ENCODE data around the gene IPCEF1. TPM values are rescaled to one million over a fixed set of nuclear protein-coding genes. Genes with fewer than 3 reads are reported as not detected.

The IPCEF1 gene
- polyA plus RNA-seq, 1 experiment = 0.35 TPM

DNA sequence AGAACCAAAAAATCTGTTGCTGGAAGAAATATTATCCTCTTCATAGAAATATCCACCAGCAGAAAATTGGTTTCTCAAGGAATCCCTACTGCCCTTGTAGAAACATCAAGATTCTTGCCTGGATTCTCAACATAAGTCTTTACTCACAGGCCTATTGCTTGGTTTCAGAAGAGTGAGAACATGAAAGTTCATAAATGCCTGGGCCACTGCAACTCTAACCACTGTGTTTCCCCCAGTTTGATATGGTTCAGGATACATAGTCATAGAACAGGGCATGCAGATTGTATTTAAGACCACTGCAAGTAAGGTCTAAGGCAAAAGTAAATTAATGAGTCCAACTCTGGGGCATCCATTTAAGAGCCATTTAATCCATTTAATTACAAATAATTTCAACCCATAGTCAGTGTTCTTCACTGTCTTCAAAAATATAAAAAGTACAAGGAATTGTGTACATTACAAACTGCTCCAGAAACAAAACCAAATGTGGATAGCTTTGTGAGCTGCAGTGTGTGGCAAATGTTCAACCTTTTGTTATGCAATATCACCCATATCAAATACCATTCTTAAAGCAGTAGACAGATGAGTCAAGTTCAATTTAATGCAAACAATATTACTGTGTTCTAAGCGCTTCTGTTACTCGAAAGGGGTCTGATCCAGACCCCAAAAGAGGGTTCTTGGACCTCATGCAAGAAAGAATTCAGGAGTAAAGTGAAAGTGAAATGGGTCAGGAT, 234.2 kb downstream of the IPCEF1 start:
- Histone ChIP-seq H3K9me3 (ENCODE audit: control insufficient read depth, insufficient read depth, low read length) (no peaks in the 10 kb centered on the region), H3K4me3 (ENCODE audit: low read depth, low read length) (no peak overlapping the region), H3K27ac (ENCODE audit: low read depth, low read length) (no peak overlapping the region), H3K27me3 (ENCODE audit: control insufficient read depth, insufficient read depth, low read length) (no peaks in the 10 kb centered on the region)
- no peak for DNase-seq (ENCODE audit: low read depth, low spot score)
- TF ChIP-seq CTCF (IDR thresholded peaks at IDR 0.05; ENCODE audit: low read depth, low read length) = no peak
- ChIA-PET POLR2A (no interaction called here), CTCF (interaction anchor here (0.5 kb wide), 1 partner anchor 543 kb away, joined by 3 read pairs; no protein-coding TSS in a partner anchor)

DNA sequence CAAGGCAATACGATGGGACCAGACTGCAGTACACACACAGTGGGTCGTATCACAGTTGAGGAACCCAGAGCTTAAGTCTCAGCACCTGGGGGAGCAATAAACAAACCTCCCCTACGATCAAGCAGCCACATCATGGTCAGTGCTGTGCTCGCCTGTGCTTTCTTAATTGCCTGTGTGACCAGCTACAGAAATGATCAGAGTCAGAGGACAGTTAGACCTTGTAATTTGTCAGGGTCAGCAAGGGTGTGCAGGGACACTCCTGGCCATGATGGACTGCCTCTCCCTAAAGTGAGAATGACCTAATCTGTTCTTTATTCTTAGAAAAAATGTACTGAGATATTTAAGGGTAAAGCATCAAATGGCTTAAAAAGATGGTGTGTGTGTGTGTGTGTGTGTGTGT, 239.1 kb downstream of the IPCEF1 start:
- H3K9me3 ChIP-seq (ENCODE audit: control insufficient read depth, insufficient read depth, low read length) = no peaks in the 10 kb centered on the region
- ChIA-PET CTCF (no interaction called here), POLR2A (no interaction called here)
- no peak for TF ChIP-seq CTCF (IDR thresholded peaks at IDR 0.05; ENCODE audit: low read depth, low read length)
- no peak overlapping the region for H3K27ac ChIP-seq (ENCODE audit: low read depth, low read length)
- no peak for DNase-seq (ENCODE audit: low read depth, low spot score)
- H3K4me3 ChIP-seq (ENCODE audit: low read depth, low read length) = no peak overlapping the region
- no peaks in the 10 kb centered on the region for H3K27me3 ChIP-seq (ENCODE audit: control insufficient read depth, insufficient read depth, low read length)

DNA sequence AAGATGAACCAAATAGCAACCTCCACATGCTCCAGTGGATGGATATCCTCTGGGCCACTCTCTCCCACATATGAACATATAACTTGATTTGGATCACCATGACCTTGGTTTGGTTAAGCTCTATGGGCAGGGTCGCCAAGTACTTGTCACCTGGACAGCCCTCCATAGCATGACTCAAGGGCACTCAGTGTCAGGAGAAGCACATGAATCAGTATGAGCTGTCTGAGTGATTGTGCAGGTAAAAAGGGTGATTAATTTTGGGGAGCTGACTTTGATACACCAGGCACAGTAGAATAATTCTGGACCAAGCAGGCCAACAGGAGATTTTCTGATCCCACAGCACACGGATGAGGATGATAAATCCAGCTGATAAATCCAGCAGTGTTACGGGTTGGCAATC, 243.2 kb downstream of the IPCEF1 start:
- POLR2A ChIA-PET = no interaction called here
- CTCF ChIA-PET = no interaction called here
- no peaks in the 10 kb centered on the region for H3K27me3 ChIP-seq (ENCODE audit: control insufficient read depth, insufficient read depth, low read length)
- DNase-seq (ENCODE audit: low read depth, low spot score) = no peak
- H3K9me3 ChIP-seq (ENCODE audit: control insufficient read depth, insufficient read depth, low read length) = no peaks in the 10 kb centered on the region
- H3K4me3 ChIP-seq (ENCODE audit: low read depth, low read length) = no peak overlapping the region
- TF ChIP-seq CTCF (IDR thresholded peaks at IDR 0.05; ENCODE audit: low read depth, low read length) = no peak
- no peak overlapping the region for H3K27ac ChIP-seq (ENCODE audit: low read depth, low read length)

GRCh38 chr6:154112181-154112809, 244.3 kb downstream of the IPCEF1 start:
- H3K4me3 ChIP-seq (ENCODE audit: low read depth, low read length) = no peak overlapping the region
- DNase-seq (ENCODE audit: low read depth, low spot score) = no peak
- ChIA-PET CTCF (no interaction called here), POLR2A (no interaction called here)
- no peak overlapping the region for H3K27ac ChIP-seq (ENCODE audit: low read depth, low read length)
- H3K9me3 ChIP-seq (ENCODE audit: control insufficient read depth, insufficient read depth, low read length) = no peaks in the 10 kb centered on the region
- H3K27me3 ChIP-seq (ENCODE audit: control insufficient read depth, insufficient read depth, low read length) = no peaks in the 10 kb centered on the region
- no peak for TF ChIP-seq CTCF (IDR thresholded peaks at IDR 0.05; ENCODE audit: low read depth, low read length)

DNA sequence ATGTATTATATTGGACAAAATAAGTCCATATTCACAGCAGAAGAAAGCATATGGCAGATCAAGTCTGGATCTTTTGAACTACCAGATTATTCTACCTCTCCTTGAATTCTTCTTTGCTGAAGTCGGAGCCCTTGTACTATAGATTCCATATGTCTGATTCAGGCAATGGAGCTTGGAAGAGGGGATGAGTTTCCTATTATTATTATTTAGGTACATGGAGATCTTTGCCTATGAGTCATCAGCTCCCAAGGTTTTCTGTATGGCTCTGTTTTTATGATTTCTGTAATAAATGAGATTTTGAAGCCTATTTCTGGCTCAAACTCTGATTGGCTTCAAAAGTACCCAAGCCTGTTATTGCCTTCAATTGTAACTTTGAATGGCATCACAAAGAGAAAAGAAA, 245.6 kb downstream of the IPCEF1 start:
- no peak for DNase-seq (ENCODE audit: low read depth, low spot score)
- ChIA-PET CTCF (no interaction called here), POLR2A (no interaction called here)
- Histone ChIP-seq H3K27ac (ENCODE audit: low read depth, low read length) (no peak overlapping the region), H3K27me3 (ENCODE audit: control insufficient read depth, insufficient read depth, low read length) (no peaks in the 10 kb centered on the region), H3K4me3 (ENCODE audit: low read depth, low read length) (no peak overlapping the region), H3K9me3 (ENCODE audit: control insufficient read depth, insufficient read depth, low read length) (no peaks in the 10 kb centered on the region)
- TF ChIP-seq CTCF (IDR thresholded peaks at IDR 0.05; ENCODE audit: low read depth, low read length) = no peak

All from AG04450 (cell line).